Motor neuron (in vitro differentiated cells): Measurements from ENCODE around the gene LHX3. TPM values are rescaled to one million over a fixed set of nuclear protein-coding genes. Genes with fewer than 3 reads are reported as not detected.

ENCODE experiments used
- ATAC-seq, 8 experiments: fragments of 200-7000 bp; cut with Tn5 transposase; replicated peaks in 6 of 8; 2 replicates each; pipeline ENCODE4 v1.8.0; 2021; ENCODE audit warnings: mild to moderate bottlenecking in 8 of 8, moderate library complexity in 8 of 8
- H3K27ac ChIP-seq, 2 donors: fragments of 250-450 bp; sonication (Bioruptor Pico); 2 replicates each; pipeline ENCODE4 v1.9.0; 2021; ENCODE audit warnings: antibody characterized with exemption in 2 of 2, mild to moderate bottlenecking in 2 of 2, moderate library complexity in 1 of 2
- H3K4me1 ChIP-seq, 2 donors: fragments of 250-450 bp; sonication (Bioruptor Pico); replicated peaks in 1 of 2; 2 replicates each; pipeline ENCODE4 v1.6.1; 2021; ENCODE audit warnings: antibody characterized with exemption in 2 of 2, mild to moderate bottlenecking in 2 of 2, moderate library complexity in 1 of 2
- H3K4me3 ChIP-seq, 5 donors: fragments of 250-450 bp; sonication (Bioruptor Pico); 2 replicates each; pipeline ENCODE4 v1.9.0; 2021; ENCODE audit warnings: antibody characterized with exemption in 5 of 5, mild to moderate bottlenecking in 5 of 5, moderate library complexity in 4 of 5
- WGBS, 10 experiments: fragments of 450-650 bp; shearing (Covaris generic); methylation state at CpG; one replicate each; pipeline ENCODE4 v1.0.0; 2022; 5-methylcytosine and 5-hydroxymethylcytosine counted together
- in situ Hi-C, 9 experiments: fragments of 400-800 bp; cut with MboI; loops; one replicate each; pipeline ENCODE4 v1.15.0; 2021; ENCODE audit warnings: low sequenced_read_pairs in 9 of 9, low pct_unique_long_range_greater_than_20kb in 2 of 9; ENCODE audit not compliant: unreplicated experiment in 9 of 9
- total RNA-seq, 8 experiments: library from RNA; unstranded; fragments of 300-600 nt; gene quantifications; 2 replicates each; pipeline versions ENCODE4 v1.2.3 to v1.2.4, GENCODE V29; 2022

The LHX3 gene
- total RNA-seq, 8 experiments from 2014 or later = 0.18 to 9.9 (median 3.8) TPM; not detected in 1

- Histone ChIP-seq H3K27ac (no peak overlapping the region), H3K4me1 (peaks cover 30 to 34% of the 10 kb centered on the region in 2 donors), H3K4me3 (no peak overlapping the region)
- peak; percentile 71 to 88 (median 76) for ATAC-seq
- in situ Hi-C loops = loop anchor here in 3 of 9 experiments (25.0 kb wide), 1 partner anchor 92 kb away; no protein-coding TSS in a partner anchor
- WGBS, 10 experiments = 0 to 65% (median 24%) methylated on average over 1 to 8 of the region's 28 CpGs; no CpG with 5 or more reads in 6 of the 10 experiments
Observed at GRCh38 chr9:136170006-136170901, 34.7 kb downstream of the LHX3 start.

- in situ Hi-C loops = loop anchor here in 3 of 9 experiments (25.0 kb wide), 1 partner anchor 93 kb away; no protein-coding TSS in a partner anchor
- peak in 1 of 8 experiments; percentile 1 for ATAC-seq
- peaks cover 25 to 31% of the 10 kb centered on the region in 2 donors for H3K4me1 ChIP-seq
- no CpG with 5 or more reads among the region's 6 CpGs for WGBS, 10 experiments
- no peak overlapping the region for H3K27ac ChIP-seq
- no peak overlapping the region for H3K4me3 ChIP-seq
Observed at GRCh38 chr9:136169495-136169894, 35.4 kb downstream of the LHX3 start.

GRCh38 chr9:136163248-136163850 is 41.6 kb downstream of the LHX3 start:
- 0 to 92% (median 43%) methylated on average over 1 of the region's 1 CpG; no CpG with 5 or more reads in 2 of the 10 experiments for WGBS, 10 experiments
- in situ Hi-C loops = loop anchor here in 3 of 9 experiments (25.0 kb wide), 1 partner anchor 99 kb away; no protein-coding TSS in a partner anchor
- Histone ChIP-seq H3K27ac (no peak overlapping the region), H3K4me3 (no peak overlapping the region), H3K4me1 (peaks cover 33% of the 10 kb centered on the region in 2 donors)
- no peak for ATAC-seq

GRCh38 chr9:136160995-136161610 is 43.8 kb downstream of the LHX3 start:
- 0 to 88% (median 58%) methylated on average over 1 to 5 of the region's 10 CpGs; no CpG with 5 or more reads in 4 of the 10 experiments for WGBS, 10 experiments
- peak in 5 of 8 experiments; percentile 57 to 63 (median 61) for ATAC-seq
- Histone ChIP-seq H3K27ac (peak overlapping the region; percentile 56 to 65), H3K4me3 (no peak overlapping the region), H3K4me1 (peaks cover 56% of the 10 kb centered on the region in 2 donors)
- in situ Hi-C loops = loop anchor here in 3 of 9 experiments (25.0 kb wide), 1 partner anchor 101 kb away; no protein-coding TSS in a partner anchor

- H3K27ac ChIP-seq = peak overlapping the region; percentile 13 to 45
- H3K4me1 ChIP-seq = peaks cover 63% of the 10 kb centered on the region in 2 donors
- ATAC-seq = peak in 6 of 8 experiments; percentile 41 to 88 (median 86)
- 8 to 40% methylated on average over 1 to 2 of the region's 12 CpGs; no CpG with 5 or more reads in 8 of the 10 experiments for WGBS, 10 experiments
- no peak overlapping the region for H3K4me3 ChIP-seq
- in situ Hi-C loops = loop anchor here in 3 of 9 experiments (25.0 kb wide), 1 partner anchor 102 kb away; no protein-coding TSS in a partner anchor
Observed at GRCh38 chr9:136160381-136160841, 44.5 kb downstream of the LHX3 start.

- in situ Hi-C loops = loop anchor here in 3 of 9 experiments (25.0 kb wide), 1 partner anchor 102 kb away; no protein-coding TSS in a partner anchor
- Histone ChIP-seq H3K4me1 (peaks cover 64 to 66% of the 10 kb centered on the region in 2 donors), H3K4me3 (no peak overlapping the region), H3K27ac (peak overlapping the region; percentile 13 to 45)
- ATAC-seq = no peak
- WGBS, 10 experiments = 79 to 90% (median 80%) methylated on average over 3 to 5 of the region's 16 CpGs; no CpG with 5 or more reads in 7 of the 10 experiments
Observed at GRCh38 chr9:136159851-136160250, 45.1 kb downstream of the LHX3 start.

GRCh38 chr9:136157477-136158265 is 47.3 kb downstream of the LHX3 start:
- 62 to 66% methylated on average over 5 of the region's 20 CpGs; no CpG with 5 or more reads in 8 of the 10 experiments for WGBS, 10 experiments
- peaks cover 64 to 68% of the 10 kb centered on the region in 2 donors for H3K4me1 ChIP-seq
- in situ Hi-C loops = loop anchor here in 3 of 9 experiments (25.0 kb wide), 1 partner anchor 105 kb away; no protein-coding TSS in a partner anchor
- H3K4me3 ChIP-seq = no peak overlapping the region
- peak overlapping the region; percentile 39 to 48 for H3K27ac ChIP-seq
- no peak for ATAC-seq

- Histone ChIP-seq H3K27ac (peak overlapping the region; percentile 27 to 52), H3K4me3 (no peak overlapping the region), H3K4me1 (peaks cover 68 to 72% of the 10 kb centered on the region in 2 donors)
- in situ Hi-C loops = loop anchor here in 3 of 9 experiments (25.0 kb wide), 1 partner anchor 106 kb away; no protein-coding TSS in a partner anchor
- WGBS, 10 experiments = 11 to 47% (median 24%) methylated on average over 2 to 19 of the region's 42 CpGs; no CpG with 5 or more reads in 4 of the 10 experiments
- ATAC-seq = peak in 5 of 8 experiments; percentile 29 to 56 (median 36)
Observed at GRCh38 chr9:136156209-136157120, 48.5 kb downstream of the LHX3 start.

- Histone ChIP-seq H3K4me1 (peaks cover 65 to 69% of the 10 kb centered on the region in 2 donors), H3K27ac (no peak overlapping the region), H3K4me3 (no peak overlapping the region)
- in situ Hi-C loops = loop anchor here in 3 of 9 experiments (25.0 kb wide), 1 partner anchor 107 kb away; no protein-coding TSS in a partner anchor
- WGBS, 10 experiments = 58 to 97% (median 78%) methylated on average over 3 to 14 of the region's 17 CpGs; no CpG with 5 or more reads in 6 of the 10 experiments
- ATAC-seq = no peak
Observed at GRCh38 chr9:136155576-136155975, 49.4 kb downstream of the LHX3 start.

GRCh38 chr9:136154943-136155342 is 50.0 kb downstream of the LHX3 start:
- in situ Hi-C loops = loop anchor here in 3 of 9 experiments (25.0 kb wide), 1 partner anchor 107 kb away; no protein-coding TSS in a partner anchor
- no peak for ATAC-seq

More at GRCh38 chr9:136154943-136155342, 50.0 kb downstream of the LHX3 start:
- WGBS, 10 experiments = 68 to 100% (median 95%) methylated on average over 2 to 13 of the region's 14 CpGs; no CpG with 5 or more reads in 2 of the 10 experiments
- H3K4me3 ChIP-seq = no peak overlapping the region
- H3K27ac ChIP-seq = no peak overlapping the region
- H3K4me1 ChIP-seq = peaks cover 58 to 63% of the 10 kb centered on the region in 2 donors
